GM12878 (cell line): ENCODE measurements around the gene SEPTIN1. TPM values are rescaled to one million over a fixed set of nuclear protein-coding genes. Genes with fewer than 3 reads are reported as not detected.

Experiments used
- ASH2L ChIP-seq: fragments of 300-600, 200-600 bp; sonication (generic); IDR thresholded peaks from 2 replicates; pipeline ENCODE4 v1.6.1; 2017; ENCODE audit warnings: low read depth, mild to moderate bottlenecking, borderline replicate concordance
- BCL11A ChIP-seq: IDR thresholded peaks from 2 replicates; pipeline ENCODE4 v1.6.1; 2011; ENCODE audit warnings: low read depth, low read length
- E2F4 ChIP-seq: IDR thresholded peaks from 2 replicates; pipeline ENCODE4 v1.6.1; 2012; ENCODE audit warnings: low read depth, low read length, improper control_type of control experiment
- GABPA ChIP-seq: IDR thresholded peaks from 2 replicates; pipeline ENCODE4 v1.6.1; 2014; ENCODE audit warnings: antibody characterized with exemption, low read depth, mild to moderate bottlenecking, inconsistent platforms
- HDGF ChIP-seq: fragments of 450-650 bp; IDR thresholded peaks from 2 replicates; pipeline ENCODE4 v1.6.1; 2016; ENCODE audit warnings: antibody characterized with exemption
- MTA2 ChIP-seq: fragments of 450-650 bp; IDR thresholded peaks from 2 replicates; pipeline ENCODE4 v1.6.1; 2016; ENCODE audit warnings: low read depth, mild to moderate bottlenecking, moderate library complexity
- MTA3 ChIP-seq: IDR thresholded peaks from 2 replicates; pipeline ENCODE4 v1.6.1; 2012; ENCODE audit warnings: low read length, inconsistent platforms, borderline replicate concordance
- PML ChIP-seq: IDR thresholded peaks from 2 replicates; pipeline ENCODE4 v1.6.1; 2012; ENCODE audit warnings: low read length, inconsistent platforms
- ZBTB11 ChIP-seq: fragments of 450-650 bp; formaldehyde crosslinking; IDR thresholded peaks from 2 replicates; pipeline ENCODE4 v1.5.0; 2022; ENCODE audit warnings: mild to moderate bottlenecking, missing genetic modification characterization
- ZNF207 ChIP-seq: fragments of 450-650 bp; IDR thresholded peaks from 2 replicates; pipeline ENCODE4 v1.6.1; 2014; ENCODE audit warnings: antibody characterized with exemption, mild to moderate bottlenecking, borderline replicate concordance
- ZNF217 ChIP-seq: fragments of 450-650 bp; IDR thresholded peaks from 2 replicates; pipeline ENCODE4 v1.6.1; 2017; ENCODE audit warnings: antibody characterized with exemption, mild to moderate bottlenecking
- polyA plus RNA-seq, 11 experiments: library from polyadenylated mRNA; depleted of rRNA in 4 of 11; unstranded in 6 of 11; stranded (reverse) in 5 of 11; fragments of >200 nt; fragmentation: Nextera tagmentation in 4 of 11; fragmentation: Illumina TruSeq in 1 of 11; extraction: Ambion mirVana in 4 of 11; extraction: Trizol in 1 of 11; gene quantifications; 1 replicate in 1 of 11; 2 replicates in 10 of 11; pipeline versions ENCODE4 v1.2.1 to v1.2.3, GENCODE V29; 2011 to 2016; ENCODE audit warnings: inconsistent platforms in 2 of 11, missing spikeins in 2 of 11, low read depth in 1 of 11
- total RNA-seq, 4 experiments: library from RNA; depleted of rRNA in 3 of 4; stranded (reverse); fragments of >200 nt in 3 of 4; fragmentation: Illumina TruSeq in 1 of 4; extraction: Trizol in 1 of 4; gene quantifications; 2 replicates each; pipeline versions ENCODE4 v1.2.1 to v1.2.3, GENCODE V29; 2013 to 2021

The SEPTIN1 gene
- total and polyA plus RNA-seq, 10 of the 15 experiments (the other 5 are each of a cell fraction or from before 2014, with no cell fraction given) = 2.8 to 153 (median 94.1) TPM

- TF ChIP-seq E2F4 (no peak), ASH2L (no peak), ZNF207 (no peak), MTA2 (no peak), ZNF217 (no peak), MTA3 (no peak), PML (no peak), BCL11A (no peak), HDGF (no peak), GABPA (no peak), ZBTB11 (CRISPR knock-in tag) (no peak)
These were observed 30.6 kb downstream of the SEPTIN1 start (continued) for GRCh38 chr16:30351586-30352419.
